K562 (cell line): Measurements from ENCODE around the gene PIK3C2A. TPM values are rescaled to one million over a fixed set of nuclear protein-coding genes. Genes with fewer than 3 reads are reported as not detected.

Experiments
- HCFC1 ChIP-seq: IDR thresholded peaks from 2 replicates; pipeline ENCODE4 v1.6.1; 2012; ENCODE audit warnings: low read depth, low read length, improper control_type of control experiment
- JUND ChIP-seq, 2 experiments: IDR thresholded peaks; 2 replicates in 1 of 2; 3 replicates in 1 of 2; pipeline ENCODE4 v1.6.1; 2011; ENCODE audit warnings: borderline replicate concordance in 2 of 2, low read depth in 2 of 2, low read length in 2 of 2, improper control_type of control experiment in 1 of 2, missing biosample characterization in 1 of 2, missing genetic modification characterization in 1 of 2, missing genetic modification reagents in 1 of 2
- MEF2A ChIP-seq: IDR thresholded peaks from 2 replicates; pipeline ENCODE4 v1.6.1; 2011; ENCODE audit warnings: low read depth, mild to moderate bottlenecking, low read length, moderate library complexity; ENCODE audit not compliant: control insufficient read depth
- PML ChIP-seq: IDR thresholded peaks from 2 replicates; pipeline ENCODE4 v1.6.1; 2012; ENCODE audit warnings: low read length, inconsistent platforms
- PTBP1 ChIP-seq: fragments of 200-400 bp; formaldehyde crosslinking; IDR thresholded peaks from 2 replicates; pipeline ENCODE4 v1.6.1; 2017; ENCODE audit warnings: low read depth, low read length
- SREBF1 ChIP-seq: fragments of 150-350 bp; IDR thresholded peaks from 2 replicates; pipeline ENCODE4 v1.6.1; 2014; ENCODE audit warnings: antibody characterized with exemption, low read depth, low read length, borderline replicate concordance
- U2AF2 ChIP-seq: fragments of 200-400 bp; formaldehyde crosslinking; optimal IDR thresholded peaks from 2 replicates; pipeline ENCODE3; 2017; ENCODE audit warnings: low read depth, mild to moderate bottlenecking, low read length
- ZNF197 ChIP-seq: fragments of 200-800 bp; sonication (Bioruptor generic); IDR thresholded peaks from 2 replicates; pipeline ENCODE4 v1.6.1; 2016; ENCODE audit warnings: low read depth, missing genetic modification characterization, missing compliant biosample characterization
- polyA plus RNA-seq, 8 experiments: library from polyadenylated mRNA; depleted of rRNA in 4 of 8; stranded (reverse) in 5 of 8; unstranded in 3 of 8; fragments of >200 nt; fragmentation: Nextera tagmentation in 2 of 8; fragmentation: Illumina TruSeq in 1 of 8; extraction: Ambion mirVana in 2 of 8; extraction: Trizol in 1 of 8; gene quantifications; 2 replicates each; pipeline versions ENCODE4 v1.2.1 to v1.2.3, GENCODE V29; 2011 to 2014; ENCODE audit warnings: inconsistent platforms in 1 of 8, missing spikeins in 1 of 8
- total RNA-seq, 7 experiments: library from RNA; depleted of rRNA in 6 of 7; stranded (reverse); fragments of >200 nt in 6 of 7; fragmentation: Illumina TruSeq in 2 of 7; extraction: Trizol in 2 of 7; gene quantifications; 2 replicates each; pipeline versions ENCODE4 v1.2.1 to v1.2.3, GENCODE V29; 2011 to 2021; ENCODE audit warnings: low replicate concordance in 1 of 7
- TF ChIP-seq, protein P1 (sequence below): sonication (generic); formaldehyde crosslinking; IDR thresholded peaks from 2 replicates; pipeline ENCODE4 v1.8.1; 2023; ENCODE audit warnings: mild to moderate bottlenecking, missing genetic modification reagents
- TF ChIP-seq, protein P2 (sequence below), 2 experiments: IDR thresholded peaks; 2 replicates each; pipeline ENCODE4 v1.6.1; 2011; ENCODE audit warnings: borderline replicate concordance in 1 of 2, control low read depth in 1 of 2, low read depth in 1 of 2, low read length in 1 of 2, mild to moderate bottlenecking in 1 of 2, mixed read lengths in 1 of 2, moderate library complexity in 1 of 2; ENCODE audit not compliant: insufficient read depth in 1 of 2, insufficient read length in 1 of 2, poor library complexity in 1 of 2, severe bottlenecking in 1 of 2; ENCODE audit errors: extremely low read depth in 1 of 2
- TF ChIP-seq, protein P3 (sequence below): fragments of 450-650 bp; IDR thresholded peaks from 2 replicates; pipeline ENCODE4 v1.6.1; 2017; ENCODE audit warnings: antibody characterized with exemption, mild to moderate bottlenecking
- TF ChIP-seq, protein P4 (sequence below), 2 experiments: fragments of 250-450 bp in 1 of 2; fragments of 450-650 bp in 1 of 2; sonication (Bioruptor Pico) in 1 of 2; IDR thresholded peaks; 2 replicates each; pipeline versions ENCODE4 v1.6.1 to v1.8.0; 2016 to 2021; ENCODE audit warnings: mild to moderate bottlenecking in 2 of 2, moderate library complexity in 2 of 2, missing compliant biosample characterization in 1 of 2, missing genetic modification characterization in 1 of 2

PIK3C2A gene
- total and polyA plus RNA-seq, 9 of the 15 experiments (the other 6 are each of a cell fraction or from before 2014, with no cell fraction given), result 3.1 to 25.2 (median 15.6) TPM

DNA sequence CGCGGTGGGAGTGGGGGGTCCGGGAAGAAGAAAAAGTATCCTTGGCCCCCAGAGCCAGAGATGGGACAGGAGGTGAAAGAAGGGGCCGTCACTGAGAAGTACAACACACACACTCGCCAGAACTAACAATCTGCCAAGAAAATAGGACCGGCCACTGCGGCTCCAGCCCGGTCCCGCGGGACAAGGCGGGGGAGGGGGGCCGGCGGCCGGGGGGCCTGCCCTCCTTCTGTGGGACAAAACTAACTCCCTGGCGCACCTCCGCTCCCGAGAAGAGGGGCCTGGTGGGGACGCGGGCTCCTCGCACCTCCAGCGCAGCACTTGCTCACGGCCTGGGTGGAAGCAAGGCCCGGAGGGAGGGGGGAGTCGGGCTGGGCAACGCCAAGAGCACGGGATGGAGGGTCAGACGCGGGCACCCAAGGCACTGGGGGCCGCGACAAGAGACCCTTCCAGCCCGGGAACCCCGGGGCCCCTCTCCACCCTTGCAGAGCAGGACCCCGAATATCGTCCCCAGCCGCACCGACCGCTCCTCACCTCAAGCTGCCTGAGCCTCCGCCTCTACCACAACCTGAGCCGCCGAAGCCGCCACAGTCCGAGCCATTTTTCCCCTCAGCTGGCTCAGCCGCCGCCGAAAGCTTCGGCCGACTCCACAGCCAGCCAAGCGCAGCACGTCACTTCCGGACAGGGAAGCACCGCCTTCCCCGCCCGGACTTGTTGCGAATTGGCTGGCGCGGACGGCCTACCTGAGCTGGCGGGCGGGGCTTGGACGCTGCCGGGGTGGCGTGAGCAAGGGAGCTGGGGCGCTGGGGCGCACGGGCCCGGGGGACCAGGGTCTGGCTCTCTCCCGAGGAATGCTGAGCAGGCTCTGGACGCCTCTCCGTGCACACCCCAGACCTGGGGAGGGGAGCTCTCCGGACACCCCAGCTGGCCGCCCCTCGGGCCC lies at the start of gene PIK3C2A (continued):
- TF ChIP-seq, protein P1, sequence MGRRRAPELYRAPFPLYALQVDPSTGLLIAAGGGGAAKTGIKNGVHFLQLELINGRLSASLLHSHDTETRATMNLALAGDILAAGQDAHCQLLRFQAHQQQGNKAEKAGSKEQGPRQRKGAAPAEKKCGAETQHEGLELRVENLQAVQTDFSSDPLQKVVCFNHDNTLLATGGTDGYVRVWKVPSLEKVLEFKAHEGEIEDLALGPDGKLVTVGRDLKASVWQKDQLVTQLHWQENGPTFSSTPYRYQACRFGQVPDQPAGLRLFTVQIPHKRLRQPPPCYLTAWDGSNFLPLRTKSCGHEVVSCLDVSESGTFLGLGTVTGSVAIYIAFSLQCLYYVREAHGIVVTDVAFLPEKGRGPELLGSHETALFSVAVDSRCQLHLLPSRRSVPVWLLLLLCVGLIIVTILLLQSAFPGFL (CRISPR knock-in tag), result no peak
- TF ChIP-seq SREBF1, result peak; percentile 83
- no peak for TF ChIP-seq MEF2A
- peak; percentile 62; the same call in 1 of the 2 replicates for TF ChIP-seq PML
- TF ChIP-seq PTBP1, result no peak
- TF ChIP-seq, protein P2, sequence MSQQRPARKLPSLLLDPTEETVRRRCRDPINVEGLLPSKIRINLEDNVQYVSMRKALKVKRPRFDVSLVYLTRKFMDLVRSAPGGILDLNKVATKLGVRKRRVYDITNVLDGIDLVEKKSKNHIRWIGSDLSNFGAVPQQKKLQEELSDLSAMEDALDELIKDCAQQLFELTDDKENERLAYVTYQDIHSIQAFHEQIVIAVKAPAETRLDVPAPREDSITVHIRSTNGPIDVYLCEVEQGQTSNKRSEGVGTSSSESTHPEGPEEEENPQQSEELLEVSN (IDR thresholded peaks at IDR 0.05; ENCODE audit: borderline replicate concordance in 1 of 2, extremely low read depth in 1 of 2, insufficient read depth in 1 of 2, insufficient read length in 1 of 2, low read depth in 1 of 2, low read length in 1 of 2, poor library complexity in 1 of 2, severe bottlenecking in 1 of 2), result peak in 1 of 2 experiments; percentile 74
- no peak for TF ChIP-seq U2AF2
- peak; percentile 57 for TF ChIP-seq JUND (IDR thresholded peaks at IDR 0.05; ENCODE audit: borderline replicate concordance, low read depth, low read length)
- no peak; the same call in 2 of the 3 replicates for TF ChIP-seq JUND (tag; IDR thresholded peaks at IDR 0.05; ENCODE audit: borderline replicate concordance, low read depth, low read length)
- TF ChIP-seq, protein P3, sequence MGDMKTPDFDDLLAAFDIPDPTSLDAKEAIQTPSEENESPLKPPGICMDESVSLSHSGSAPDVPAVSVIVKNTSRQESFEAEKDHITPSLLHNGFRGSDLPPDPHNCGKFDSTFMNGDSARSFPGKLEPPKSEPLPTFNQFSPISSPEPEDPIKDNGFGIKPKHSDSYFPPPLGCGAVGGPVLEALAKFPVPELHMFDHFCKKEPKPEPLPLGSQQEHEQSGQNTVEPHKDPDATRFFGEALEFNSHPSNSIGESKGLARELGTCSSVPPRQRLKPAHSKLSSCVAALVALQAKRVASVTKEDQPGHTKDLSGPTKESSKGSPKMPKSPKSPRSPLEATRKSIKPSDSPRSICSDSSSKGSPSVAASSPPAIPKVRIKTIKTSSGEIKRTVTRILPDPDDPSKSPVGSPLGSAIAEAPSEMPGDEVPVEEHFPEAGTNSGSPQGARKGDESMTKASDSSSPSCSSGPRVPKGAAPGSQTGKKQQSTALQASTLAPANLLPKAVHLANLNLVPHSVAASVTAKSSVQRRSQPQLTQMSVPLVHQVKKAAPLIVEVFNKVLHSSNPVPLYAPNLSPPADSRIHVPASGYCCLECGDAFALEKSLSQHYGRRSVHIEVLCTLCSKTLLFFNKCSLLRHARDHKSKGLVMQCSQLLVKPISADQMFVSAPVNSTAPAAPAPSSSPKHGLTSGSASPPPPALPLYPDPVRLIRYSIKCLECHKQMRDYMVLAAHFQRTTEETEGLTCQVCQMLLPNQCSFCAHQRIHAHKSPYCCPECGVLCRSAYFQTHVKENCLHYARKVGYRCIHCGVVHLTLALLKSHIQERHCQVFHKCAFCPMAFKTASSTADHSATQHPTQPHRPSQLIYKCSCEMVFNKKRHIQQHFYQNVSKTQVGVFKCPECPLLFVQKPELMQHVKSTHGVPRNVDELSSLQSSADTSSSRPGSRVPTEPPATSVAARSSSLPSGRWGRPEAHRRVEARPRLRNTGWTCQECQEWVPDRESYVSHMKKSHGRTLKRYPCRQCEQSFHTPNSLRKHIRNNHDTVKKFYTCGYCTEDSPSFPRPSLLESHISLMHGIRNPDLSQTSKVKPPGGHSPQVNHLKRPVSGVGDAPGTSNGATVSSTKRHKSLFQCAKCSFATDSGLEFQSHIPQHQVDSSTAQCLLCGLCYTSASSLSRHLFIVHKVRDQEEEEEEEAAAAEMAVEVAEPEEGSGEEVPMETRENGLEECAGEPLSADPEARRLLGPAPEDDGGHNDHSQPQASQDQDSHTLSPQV, result no peak
- 0 out of 2 replicates have a peak, but pooled peaks have one; percentile 6 for TF ChIP-seq HCFC1
- peak; percentile 28; the same call in 1 of the 2 replicates for TF ChIP-seq ZNF197
- TF ChIP-seq, protein P4, sequence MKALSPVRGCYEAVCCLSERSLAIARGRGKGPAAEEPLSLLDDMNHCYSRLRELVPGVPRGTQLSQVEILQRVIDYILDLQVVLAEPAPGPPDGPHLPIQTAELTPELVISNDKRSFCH (CRISPR knock-in tag; IDR thresholded peaks at IDR 0.05), result no peak
- TF ChIP-seq, protein P4 (tag; IDR thresholded peaks at IDR 0.05), result no peak
